GM19193 (cell line): Measurements from ENCODE around the gene PPA1.

Experiments used
- POLR2A ChIP-seq: IDR thresholded peaks from 4 replicates; pipeline ENCODE4 v1.6.1; 2011; ENCODE audit not compliant: insufficient read depth, insufficient read length; ENCODE audit errors: extremely low read depth

Gene PPA1

GRCh38 chr10:70260734-70261133 lies 27.5 kb upstream of the PPA1 start:
- no peak for TF ChIP-seq POLR2A

- no peak for TF ChIP-seq POLR2A
Observed at GRCh38 chr10:70260259-70260658, 27.0 kb upstream of the PPA1 start.

GRCh38 chr10:70258216-70258615 lies 25.0 kb upstream of the PPA1 start:
- no peak for TF ChIP-seq POLR2A

- no peak for TF ChIP-seq POLR2A
Observed at GRCh38 chr10:70256463-70256862, 23.2 kb upstream of the PPA1 start.

GRCh38 chr10:70255329-70256299 lies 22.4 kb upstream of the PPA1 start:
- TF ChIP-seq POLR2A: no peak

GRCh38 chr10:70254778-70255328 lies 21.6 kb upstream of the PPA1 start:
- TF ChIP-seq POLR2A: no peak

- TF ChIP-seq POLR2A: no peak
Observed at GRCh38 chr10:70253878-70254765, 20.9 kb upstream of the PPA1 start.

GRCh38 chr10:70250961-70251680 lies 17.9 kb upstream of the PPA1 start:
- no peak for TF ChIP-seq POLR2A

GRCh38 chr10:70247360-70247759 lies 14.1 kb upstream of the PPA1 start:
- TF ChIP-seq POLR2A: no peak

- TF ChIP-seq POLR2A: no peak
Observed at GRCh38 chr10:70241081-70241480, 7.9 kb upstream of the PPA1 start.

- TF ChIP-seq POLR2A: no peak
Observed at GRCh38 chr10:70234668-70235447, 1.6 kb upstream of the PPA1 start.

GRCh38 chr10:70233939-70234300 lies 691 bp upstream of the PPA1 start:
- no peak for TF ChIP-seq POLR2A

GRCh38 chr10:70232859-70233108 lies 445 bp downstream of the PPA1 start:
- no peak for TF ChIP-seq POLR2A
